ENCODE data around the gene MTAP. TPM values are rescaled to one million over a fixed set of nuclear protein-coding genes. Genes with fewer than 3 reads are reported as not detected.

MTAP gene
- total and polyA plus RNA-seq, 9 of the 15 experiments (the other 6 are each of a cell fraction or from before 2014, with no cell fraction given) = 0.07 TPM; not detected in 8

DNA sequence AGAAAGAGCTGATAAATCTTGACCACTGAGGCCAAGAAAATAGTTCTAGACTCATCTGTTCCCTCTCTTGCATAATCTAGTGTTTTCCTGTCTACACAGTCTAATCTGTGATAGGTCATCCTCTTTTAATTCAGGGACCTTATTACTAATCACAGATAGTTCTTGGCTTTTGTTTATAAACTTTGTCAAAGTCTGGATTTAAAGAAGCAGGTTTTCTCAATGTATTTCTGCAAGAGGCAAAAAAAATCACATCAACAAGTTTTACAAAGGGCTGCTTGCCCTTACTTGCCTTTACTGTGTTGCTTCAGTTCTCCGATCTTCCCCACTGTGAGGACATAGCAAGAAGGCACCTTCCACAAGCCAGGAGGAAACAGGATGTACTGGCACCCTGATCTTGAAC, 43.9 kb upstream of the MTAP start:
- POLR2A ChIA-PET = no interaction called here
- Histone ChIP-seq H3K4me1 (replicated peaks in 1 of 2; ENCODE audit: control insufficient read depth in 2 of 2, insufficient read depth in 2 of 2, low read length in 2 of 2) (no peaks in the 10 kb centered on the region), H3K9me1 (ENCODE audit: control insufficient read depth, insufficient read depth, low read length) (no peaks in the 10 kb centered on the region), H3K9me3 (replicated peaks; ENCODE audit: control insufficient read depth, insufficient read depth, low read depth, low read length) (no peaks in the 10 kb centered on the region), H4K20me1 (replicated peaks; ENCODE audit: control insufficient read depth, insufficient read depth, low read length) (no peaks in the 10 kb centered on the region), H2AFZ (ENCODE audit: low read depth, low read length) (no peak overlapping the region), H3K36me3 (ENCODE audit: control insufficient read depth, insufficient read depth, low read length) (no peaks in the 10 kb centered on the region), H3K4me2 (ENCODE audit: insufficient read depth, low read length) (no peak overlapping the region), H3K27ac (ENCODE audit: extremely low read depth, low read depth, low read length) (no peak overlapping the region), H3K79me2 (ENCODE audit: control insufficient read depth, insufficient read depth, low read length) (no peaks in the 10 kb centered on the region), H3K9ac (ENCODE audit: insufficient read depth in 1 of 2, low read depth in 2 of 2, low read length in 2 of 2) (no peak overlapping the region), H3K4me3 (no peak overlapping the region), H3K27me3 (ENCODE audit: control insufficient read depth in 2 of 2, insufficient read depth in 2 of 2, low read length in 2 of 2) (no peaks in the 10 kb centered on the region)
- no CpG with 5 or more reads among the region's 1 CpG for WGBS (ENCODE audit: insufficient coverage, low coverage, missing lambda C conversion rate)
- DNase-seq (ENCODE audit: extremely low read depth in 1 of 4, low spot score in 3 of 4) (no peak), ATAC-seq (no peak), FAIRE-seq (no peak)
- TF ChIP-seq MCM2 (IDR thresholded peaks at IDR 0.05; ENCODE audit: low read depth) (no peak), ZNF175 (CRISPR knock-in tag; IDR thresholded peaks at IDR 0.05; ENCODE audit: low read depth) (no peak), MXI1 (IDR thresholded peaks at IDR 0.05; ENCODE audit: low read depth, low read length) (no peak)
- TF ChIP-seq, protein P1, sequence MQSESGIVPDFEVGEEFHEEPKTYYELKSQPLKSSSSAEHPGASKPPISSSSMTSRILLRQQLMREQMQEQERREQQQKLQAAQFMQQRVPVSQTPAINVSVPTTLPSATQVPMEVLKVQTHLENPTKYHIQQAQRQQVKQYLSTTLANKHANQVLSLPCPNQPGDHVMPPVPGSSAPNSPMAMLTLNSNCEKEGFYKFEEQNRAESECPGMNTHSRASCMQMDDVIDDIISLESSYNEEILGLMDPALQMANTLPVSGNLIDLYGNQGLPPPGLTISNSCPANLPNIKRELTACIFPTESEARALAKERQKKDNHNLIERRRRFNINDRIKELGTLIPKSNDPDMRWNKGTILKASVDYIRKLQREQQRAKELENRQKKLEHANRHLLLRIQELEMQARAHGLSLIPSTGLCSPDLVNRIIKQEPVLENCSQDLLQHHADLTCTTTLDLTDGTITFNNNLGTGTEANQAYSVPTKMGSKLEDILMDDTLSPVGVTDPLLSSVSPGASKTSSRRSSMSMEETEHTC (IDR thresholded peaks at IDR 0.05) = no peak
- TF ChIP-seq, protein P2, sequence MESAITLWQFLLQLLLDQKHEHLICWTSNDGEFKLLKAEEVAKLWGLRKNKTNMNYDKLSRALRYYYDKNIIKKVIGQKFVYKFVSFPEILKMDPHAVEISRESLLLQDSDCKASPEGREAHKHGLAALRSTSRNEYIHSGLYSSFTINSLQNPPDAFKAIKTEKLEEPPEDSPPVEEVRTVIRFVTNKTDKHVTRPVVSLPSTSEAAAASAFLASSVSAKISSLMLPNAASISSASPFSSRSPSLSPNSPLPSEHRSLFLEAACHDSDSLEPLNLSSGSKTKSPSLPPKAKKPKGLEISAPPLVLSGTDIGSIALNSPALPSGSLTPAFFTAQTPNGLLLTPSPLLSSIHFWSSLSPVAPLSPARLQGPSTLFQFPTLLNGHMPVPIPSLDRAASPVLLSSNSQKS (CRISPR knock-in tag; IDR thresholded peaks at IDR 0.05) = no peak
- in situ Hi-C loops (cut with MboI) = no loop called here
- intact Hi-C loops (cut with micrococcal nuclease) = no loop called here
- CTCF ChIA-PET (ENCODE audit: low intra/inter-chr PET ratio) = no interaction called here
- BruUV-seq (replicated peaks) = no TSS peak
